Right atrium auricular region (tissue), 2 donors: Measurements from ENCODE around the gene CLEC4M. TPM values are rescaled to one million over a fixed set of nuclear protein-coding genes. Genes with fewer than 3 reads are reported as not detected.

Experiments
- DNase-seq: peaks from one replicate; pipeline ENCODE4 v3.0.0-alpha.2; 2019; ENCODE audit warnings: low spot score
- H3K27ac ChIP-seq, 2 donors: fragments of 200-600 bp; sonication (generic); 1 replicate in 1 of 2; 2 replicates in 1 of 2; pipeline ENCODE4 v1.5.1; 2016 to 2019
- H3K27me3 ChIP-seq, 2 donors: fragments of 200-600 bp; sonication (generic); one replicate each; pipeline versions ENCODE4 v1.5.1 to v1.6.0; 2017 to 2019
- H3K36me3 ChIP-seq: fragments of 200-600 bp; sonication (generic); one replicate; pipeline ENCODE4 v1.5.1; 2016
- H3K4me1 ChIP-seq, 2 donors: fragments of 200-600 bp; sonication (generic); one replicate each; pipeline versions ENCODE4 v1.5.1 to v1.6.0; 2017 to 2019
- H3K4me3 ChIP-seq, 2 donors: fragments of 200-600 bp; sonication (generic); 1 replicate in 1 of 2; 2 replicates in 1 of 2; pipeline ENCODE4 v1.5.1; 2017 to 2019; ENCODE audit warnings: mild to moderate bottlenecking in 1 of 2, moderate library complexity in 1 of 2
- H3K9me3 ChIP-seq, 2 donors: fragments of 200-600 bp; sonication (generic); one replicate each; pipeline ENCODE4 v1.5.1; 2019
- total RNA-seq, 2 donors: library from RNA; depleted of rRNA; stranded (reverse); fragments of >200 nt; gene quantifications; one replicate each; pipeline ENCODE4 v1.1.0, GENCODE V29; 2016
- TF ChIP-seq, protein P1 (sequence below), 2 donors: fragments of 200-600 bp; sonication (generic); IDR thresholded peaks; one replicate each; pipeline ENCODE4 v1.5.1; 2019; ENCODE audit warnings: antibody characterized with exemption in 2 of 2

Gene CLEC4M
- total RNA-seq, 2 donors from 2014 or later = not detected

DNA sequence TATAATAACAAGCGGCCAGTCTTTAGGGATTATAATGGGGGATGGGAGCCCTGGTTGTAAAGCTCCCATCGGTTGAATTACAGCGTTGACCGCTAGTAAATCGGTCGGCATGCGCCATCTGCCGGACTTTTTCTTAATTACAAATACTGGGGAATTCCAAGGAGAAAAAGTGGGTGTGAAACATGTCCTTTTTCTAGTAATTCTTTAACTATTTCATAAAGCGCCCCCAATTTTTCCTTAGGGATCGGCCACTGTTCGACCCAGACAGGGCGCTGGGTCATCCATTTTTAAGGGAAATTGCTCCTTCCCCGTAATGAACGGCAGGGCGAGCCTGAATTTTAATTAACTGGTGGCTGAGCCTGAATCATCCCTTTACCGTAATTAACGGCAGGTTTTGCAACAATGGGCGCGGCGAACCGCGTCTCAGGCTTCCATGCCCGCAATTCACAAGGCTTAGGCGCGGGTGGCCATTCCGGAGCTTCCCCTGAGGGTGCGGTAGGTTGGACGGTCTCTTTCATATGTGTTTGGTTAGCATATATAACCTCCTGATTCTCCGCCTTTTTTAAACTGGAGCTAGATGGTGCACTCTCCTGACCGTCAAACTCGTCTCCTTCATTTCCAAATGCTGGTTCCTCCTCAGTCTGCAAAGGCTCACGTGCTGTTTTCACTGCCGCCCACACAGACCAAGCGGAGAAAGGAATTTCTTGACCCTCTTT, 36.8 kb downstream of the CLEC4M start:
- Histone ChIP-seq H3K4me1 (no peaks in the 10 kb centered on the region), H3K9me3 (peaks cover 0 to 6% of the 10 kb centered on the region in 2 donors), H3K4me3 (peak overlapping the region in 1 of 2 donors; percentile 1), H3K27me3 (no peaks in the 10 kb centered on the region), H3K36me3 (no peaks in the 10 kb centered on the region), H3K27ac (no peak overlapping the region)
- peak; percentile 73 for DNase-seq
- TF ChIP-seq, protein P1, sequence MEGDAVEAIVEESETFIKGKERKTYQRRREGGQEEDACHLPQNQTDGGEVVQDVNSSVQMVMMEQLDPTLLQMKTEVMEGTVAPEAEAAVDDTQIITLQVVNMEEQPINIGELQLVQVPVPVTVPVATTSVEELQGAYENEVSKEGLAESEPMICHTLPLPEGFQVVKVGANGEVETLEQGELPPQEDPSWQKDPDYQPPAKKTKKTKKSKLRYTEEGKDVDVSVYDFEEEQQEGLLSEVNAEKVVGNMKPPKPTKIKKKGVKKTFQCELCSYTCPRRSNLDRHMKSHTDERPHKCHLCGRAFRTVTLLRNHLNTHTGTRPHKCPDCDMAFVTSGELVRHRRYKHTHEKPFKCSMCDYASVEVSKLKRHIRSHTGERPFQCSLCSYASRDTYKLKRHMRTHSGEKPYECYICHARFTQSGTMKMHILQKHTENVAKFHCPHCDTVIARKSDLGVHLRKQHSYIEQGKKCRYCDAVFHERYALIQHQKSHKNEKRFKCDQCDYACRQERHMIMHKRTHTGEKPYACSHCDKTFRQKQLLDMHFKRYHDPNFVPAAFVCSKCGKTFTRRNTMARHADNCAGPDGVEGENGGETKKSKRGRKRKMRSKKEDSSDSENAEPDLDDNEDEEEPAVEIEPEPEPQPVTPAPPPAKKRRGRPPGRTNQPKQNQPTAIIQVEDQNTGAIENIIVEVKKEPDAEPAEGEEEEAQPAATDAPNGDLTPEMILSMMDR (IDR thresholded peaks at IDR 0.05) = peak; percentile 27 to 75

DNA sequence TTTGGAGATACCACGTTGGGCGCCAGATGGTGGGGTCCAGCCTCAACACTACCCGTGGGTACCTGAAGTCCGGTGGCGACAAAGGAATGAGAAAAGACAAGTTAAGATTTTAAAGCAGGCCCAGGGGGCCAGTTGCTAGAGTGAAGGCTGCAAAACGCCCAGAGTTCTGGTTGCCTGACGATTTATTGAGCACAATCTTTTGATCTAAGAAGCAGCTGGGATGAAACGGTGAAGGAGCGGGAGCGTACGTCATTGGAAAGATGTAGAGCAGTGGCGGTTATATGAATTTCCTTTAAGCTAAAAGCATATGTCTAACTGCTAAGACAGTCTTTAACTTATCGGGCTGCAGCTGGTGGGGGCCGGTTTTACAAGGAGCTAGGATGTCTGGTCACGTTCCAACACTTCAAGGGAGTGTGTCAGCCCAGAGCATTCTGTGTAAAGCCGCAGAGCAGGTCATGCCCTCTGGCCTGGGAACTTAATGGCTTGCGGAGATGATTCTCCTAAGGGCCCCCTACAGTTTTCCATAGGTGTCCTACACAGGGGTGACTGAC, 38.1 kb downstream of the CLEC4M start:
- Histone ChIP-seq H3K4me3 (no peak overlapping the region), H3K27ac (no peak overlapping the region), H3K4me1 (no peaks in the 10 kb centered on the region), H3K36me3 (no peaks in the 10 kb centered on the region), H3K9me3 (peaks cover 0 to 6% of the 10 kb centered on the region in 2 donors), H3K27me3 (no peaks in the 10 kb centered on the region)
- DNase-seq = no peak
- TF ChIP-seq, protein P1 (IDR thresholded peaks at IDR 0.05) = no peak

DNA sequence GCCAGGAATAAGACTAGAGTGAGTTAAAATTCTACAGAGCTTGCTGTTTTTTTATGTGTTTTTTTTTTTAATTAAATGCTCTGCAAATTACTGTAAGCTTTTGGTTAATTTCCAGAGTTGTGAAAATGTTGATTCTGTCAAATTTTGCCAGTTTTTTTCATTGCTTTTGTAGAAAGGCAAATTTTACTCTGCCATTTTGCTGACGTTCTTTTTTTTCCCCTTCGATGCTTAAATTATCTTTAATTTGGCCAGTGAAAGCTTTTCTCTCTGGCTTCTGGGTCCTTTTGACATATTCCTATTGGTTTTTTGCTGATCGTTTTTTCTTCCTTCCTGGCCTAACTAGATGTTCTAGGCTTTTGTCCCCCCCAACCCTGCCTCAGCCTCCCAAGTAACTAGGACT, 43.2 kb downstream of the CLEC4M start:
- TF ChIP-seq, protein P1 (IDR thresholded peaks at IDR 0.05) = no peak
- Histone ChIP-seq H3K4me1 (no peaks in the 10 kb centered on the region), H3K4me3 (no peak overlapping the region), H3K27ac (no peak overlapping the region), H3K36me3 (no peaks in the 10 kb centered on the region), H3K9me3 (peaks cover 0 to 8% of the 10 kb centered on the region in 2 donors), H3K27me3 (no peaks in the 10 kb centered on the region)
- no peak for DNase-seq

DNA sequence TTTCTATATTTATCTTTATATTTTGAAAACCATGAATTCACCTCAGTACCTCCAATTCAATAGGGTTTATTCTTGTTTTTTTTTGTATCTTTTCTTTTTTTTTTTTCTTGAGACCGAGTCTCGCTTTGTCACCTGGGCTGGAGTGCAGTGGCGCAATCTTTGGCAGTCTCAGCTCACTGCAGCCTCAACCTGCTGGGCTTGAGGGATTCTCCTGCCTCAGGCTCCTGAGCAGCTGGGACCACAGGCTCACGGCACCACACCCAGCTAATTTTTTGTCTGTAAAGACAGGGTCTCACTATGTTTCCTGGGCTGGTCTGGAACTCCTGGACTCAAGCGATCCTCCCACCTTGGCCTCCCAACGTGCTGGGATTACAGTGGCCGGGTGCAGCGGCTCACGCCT, 43.8 kb downstream of the CLEC4M start:
- Histone ChIP-seq H3K27me3 (no peaks in the 10 kb centered on the region), H3K36me3 (no peaks in the 10 kb centered on the region), H3K9me3 (peaks cover 0 to 13% of the 10 kb centered on the region in 2 donors), H3K27ac (no peak overlapping the region), H3K4me3 (no peak overlapping the region), H3K4me1 (no peaks in the 10 kb centered on the region)
- TF ChIP-seq, protein P1 (IDR thresholded peaks at IDR 0.05) = no peak
- no peak for DNase-seq

DNA sequence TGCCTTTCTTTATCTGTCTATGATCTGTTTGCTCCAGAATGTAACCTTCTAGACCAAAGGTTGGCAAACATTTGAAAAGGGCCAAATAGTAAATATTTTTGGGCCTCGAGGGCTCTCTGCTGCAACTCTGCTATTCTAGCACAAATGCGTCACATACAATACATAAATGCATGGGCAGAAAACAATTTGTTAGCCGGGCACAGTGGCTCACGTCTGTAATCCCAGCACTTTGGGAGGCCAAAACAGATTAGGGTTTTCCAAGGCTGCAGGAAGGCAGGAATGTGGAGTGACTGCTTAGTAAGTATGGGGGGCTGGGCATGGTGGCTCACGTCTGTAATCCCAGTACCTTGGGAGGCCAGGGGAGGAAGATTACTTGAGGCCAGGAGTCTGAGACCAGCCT, 45.1 kb downstream of the CLEC4M start:
- TF ChIP-seq, protein P1 (IDR thresholded peaks at IDR 0.05) = no peak
- Histone ChIP-seq H3K4me1 (no peaks in the 10 kb centered on the region), H3K36me3 (no peaks in the 10 kb centered on the region), H3K4me3 (no peak overlapping the region), H3K27ac (no peak overlapping the region), H3K9me3 (peaks cover 0 to 23% of the 10 kb centered on the region in 2 donors), H3K27me3 (no peaks in the 10 kb centered on the region)
- no peak for DNase-seq
